A673 (cell line): Measurements from ENCODE around the gene CROCC2. TPM values are rescaled to one million over a fixed set of nuclear protein-coding genes. Genes with fewer than 3 reads are reported as not detected.

Experiments
- BruUV-seq: library from RNA; stranded (reverse); fragments of 400-500 nt; replicated peaks from 2 replicates; lab custom pipeline; 2021; lab: Mats Ljungman, UMichigan
- CTCF ChIA-PET: fragments of 300-600 bp; sonication (Branson Sonifier 250); formaldehyde crosslinking; loops from one replicate; lab custom pipeline; 2022; ENCODE audit warnings: antibody characterized with exemption; lab: Charles Lee
- POLR2A ChIA-PET: fragments of 300-600 bp; sonication (Branson Sonifier 250); formaldehyde crosslinking; loops from one replicate; lab custom pipeline; 2022; ENCODE audit warnings: antibody characterized with exemption; ENCODE audit not compliant: low non-redundant PET; lab: Charles Lee
- DNase-seq: peaks from one replicate; pipeline ENCODE4 v3.0.0-alpha.2; 2015; ENCODE audit warnings: low spot score
- H3K27ac ChIP-seq: fragments of 200-600 bp; sonication (generic); 2 replicates; pipeline ENCODE4 v1.5.1; 2016; ENCODE audit warnings: mixed run types, low read depth, mild to moderate bottlenecking, mixed read lengths, antibody characterized with exemption, low read length; ENCODE audit not compliant: poor library complexity, severe bottlenecking
- H3K27me3 ChIP-seq: fragments of 200-600 bp; sonication (generic); replicated peaks from 2 replicates; pipeline ENCODE4 v1.6.1; 2017; ENCODE audit warnings: mixed run types, low read depth, mild to moderate bottlenecking, mixed read lengths, antibody characterized with exemption, low read length; ENCODE audit not compliant: insufficient read depth, poor library complexity
- H3K36me3 ChIP-seq: fragments of 200-600 bp; sonication (generic); 2 replicates; pipeline ENCODE4 v1.6.1; 2016; ENCODE audit warnings: mixed run types, mild to moderate bottlenecking, mixed read lengths, antibody characterized with exemption, low read length; ENCODE audit not compliant: insufficient read depth, poor library complexity, severe bottlenecking
- H3K4me1 ChIP-seq: fragments of 200-600 bp; sonication (generic); 2 replicates; pipeline ENCODE4 v1.6.1; 2017; ENCODE audit warnings: mixed run types, mild to moderate bottlenecking, mixed read lengths, antibody characterized with exemption, low read length; ENCODE audit not compliant: insufficient read depth, poor library complexity, severe bottlenecking
- H3K4me3 ChIP-seq: fragments of 200-600 bp; sonication (generic); 2 replicates; pipeline ENCODE4 v1.5.1; 2016; ENCODE audit warnings: low read depth, mixed run types, mild to moderate bottlenecking, mixed read lengths, low read length; ENCODE audit not compliant: poor library complexity, severe bottlenecking
- H3K9me3 ChIP-seq: fragments of 200-600 bp; sonication (generic); 2 replicates; pipeline ENCODE4 v1.6.1; 2016; ENCODE audit warnings: mixed run types, low read depth, mild to moderate bottlenecking, mixed read lengths, antibody characterized with exemption, low read length; ENCODE audit not compliant: poor library complexity, severe bottlenecking
- CTCF ChIP-seq: fragments of 300-800, 200-600 bp; sonication (generic); conservative IDR thresholded peaks from 2 replicates; pipeline ENCODE4 v1.5.1; 2017; ENCODE audit warnings: low read depth, mild to moderate bottlenecking, antibody characterized with exemption, low read length, moderate library complexity, mixed read lengths
- EZH2 ChIP-seq: fragments of 200-600 bp; sonication (generic); IDR thresholded peaks from 2 replicates; pipeline ENCODE4 v1.6.1; 2017; ENCODE audit warnings: borderline replicate concordance, low read depth, mild to moderate bottlenecking, mixed read lengths, antibody characterized with exemption, low read length; ENCODE audit not compliant: poor library complexity, severe bottlenecking
- intact Hi-C: fragments of 100-400 bp; cut with micrococcal nuclease; formaldehyde crosslinking; loops from one replicate; pipeline ENCODE4 v1.10.0; 2022; ENCODE audit not compliant: unreplicated experiment
- total RNA-seq: library from RNA; stranded (reverse); gene quantifications from 2 replicates; pipeline ENCODE4 v1.2.3, GENCODE V29; 2021

The CROCC2 gene
- total RNA-seq, 1 experiment from 2014 or later: not detected

GRCh38 chr2:240946654-240947053, 40.5 kb downstream of the CROCC2 start:
- no peak overlapping the region for H3K4me3 ChIP-seq
- H3K4me1 ChIP-seq: no peaks in the 10 kb centered on the region
- no peak for DNase-seq
- BruUV-seq: no TSS peak
- H3K36me3 ChIP-seq: no peaks in the 10 kb centered on the region
- no peak for TF ChIP-seq CTCF
- no peak for TF ChIP-seq EZH2
- POLR2A ChIA-PET: no interaction called here
- H3K27me3 ChIP-seq: peaks cover 4% of the 10 kb centered on the region
- H3K9me3 ChIP-seq: no peaks in the 10 kb centered on the region
- CTCF ChIA-PET: no interaction called here
- intact Hi-C loops: no loop called here
- no peak overlapping the region for H3K27ac ChIP-seq

- H3K9me3 ChIP-seq: no peaks in the 10 kb centered on the region
- no peaks in the 10 kb centered on the region for H3K4me1 ChIP-seq
- no peak overlapping the region for H3K27ac ChIP-seq
- intact Hi-C loops: no loop called here
- BruUV-seq: no TSS peak
- H3K36me3 ChIP-seq: no peaks in the 10 kb centered on the region
- DNase-seq: no peak
- H3K4me3 ChIP-seq: no peak overlapping the region
- ChIA-PET POLR2A (no interaction called here), CTCF (no interaction called here)
- TF ChIP-seq EZH2 (no peak), CTCF (no peak)
- H3K27me3 ChIP-seq: no peaks in the 10 kb centered on the region
These were observed 41.0 kb downstream of the CROCC2 start for GRCh38 chr2:240947176-240947575.

- Histone ChIP-seq H3K36me3 (no peaks in the 10 kb centered on the region), H3K27me3 (no peaks in the 10 kb centered on the region), H3K4me3 (no peak overlapping the region), H3K4me1 (no peaks in the 10 kb centered on the region), H3K9me3 (no peaks in the 10 kb centered on the region), H3K27ac (no peak overlapping the region)
- CTCF ChIA-PET: no interaction called here
- BruUV-seq: no TSS peak
- DNase-seq: no peak
- POLR2A ChIA-PET: no interaction called here
- intact Hi-C loops: no loop called here
- TF ChIP-seq CTCF: no peak
- no peak for TF ChIP-seq EZH2
These were observed 41.5 kb downstream of the CROCC2 start for GRCh38 chr2:240947607-240948006.
